ENCODE data around the gene CHD9.

- TF ChIP-seq TAF1 (IDR thresholded peaks at IDR 0.05; ENCODE audit: borderline replicate concordance, insufficient read depth, low read length), result no peak
- no peak for TF ChIP-seq REST (IDR thresholded peaks at IDR 0.05; ENCODE audit: insufficient read depth in 1 of 2, low read depth in 2 of 2, low read length in 2 of 2)
- no peak for TF ChIP-seq POLR2AphosphoS5 (IDR thresholded peaks at IDR 0.05; ENCODE audit: low read depth, low read length)
- no peak for TF ChIP-seq SIN3A (IDR thresholded peaks at IDR 0.05; ENCODE audit: borderline replicate concordance, insufficient read depth, low read length)
- no peak for TF ChIP-seq FOXP2 (optimal IDR thresholded peaks at IDR 0.05; ENCODE audit: borderline replicate concordance, extremely low read depth, extremely low read length, insufficient read depth)
These were observed 202.2 kb downstream of the CHD9 start for GRCh38 chr16:53257001-53257400.

Data from PFSK-1 (cell line).